NCI-H748 (cell line): ENCODE results near the gene VPS33B.

Experiments used
- DNase-seq: peaks from one replicate; lab custom pipeline; 2025; ENCODE audit not compliant: unreplicated experiment; lab: John Stamatoyannopoulos, UW

Gene VPS33B

DNA sequence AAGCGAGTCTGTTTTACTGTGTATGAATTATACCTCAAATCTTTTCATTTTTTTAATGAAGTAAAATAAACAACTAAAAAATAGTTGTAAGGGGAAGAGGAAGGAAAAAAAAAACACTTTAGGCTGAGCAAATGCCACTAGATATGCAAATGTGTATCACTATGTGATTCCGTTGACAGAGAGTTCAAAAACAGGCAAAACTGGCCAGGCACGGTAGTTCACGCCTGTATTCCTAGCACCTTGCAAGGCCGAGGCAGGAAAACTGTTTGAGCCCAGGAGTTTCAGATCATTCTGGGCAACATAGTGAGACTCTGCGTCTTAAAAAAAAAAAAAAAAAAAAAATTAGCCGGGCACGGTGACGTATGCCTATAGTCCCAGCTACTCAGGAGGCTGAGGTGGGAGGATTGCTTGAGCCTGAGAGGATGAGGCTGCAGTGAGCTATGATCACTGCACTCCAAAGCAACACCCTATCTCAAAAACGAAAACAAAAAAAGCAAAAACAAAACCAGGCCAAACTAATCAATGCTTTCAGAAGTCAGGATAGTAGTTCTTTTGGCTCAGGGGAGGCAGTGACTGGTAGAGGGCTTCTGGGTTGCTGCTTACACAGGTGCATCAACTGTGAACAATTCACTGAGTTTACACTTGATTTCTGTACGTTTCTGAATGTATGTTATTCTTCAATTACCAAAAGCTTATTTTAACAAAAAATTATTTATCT, 35.4 kb downstream of the VPS33B start:
- no peak for DNase-seq

GRCh38 chr15:90982135-90982534, 40.3 kb downstream of the VPS33B start:
- no peak for DNase-seq

GRCh38 chr15:90981681-90982080, 40.7 kb downstream of the VPS33B start:
- no peak for DNase-seq

- no peak for DNase-seq
Measured at GRCh38 chr15:90979582-90979981, 42.8 kb downstream of the VPS33B start.

DNA sequence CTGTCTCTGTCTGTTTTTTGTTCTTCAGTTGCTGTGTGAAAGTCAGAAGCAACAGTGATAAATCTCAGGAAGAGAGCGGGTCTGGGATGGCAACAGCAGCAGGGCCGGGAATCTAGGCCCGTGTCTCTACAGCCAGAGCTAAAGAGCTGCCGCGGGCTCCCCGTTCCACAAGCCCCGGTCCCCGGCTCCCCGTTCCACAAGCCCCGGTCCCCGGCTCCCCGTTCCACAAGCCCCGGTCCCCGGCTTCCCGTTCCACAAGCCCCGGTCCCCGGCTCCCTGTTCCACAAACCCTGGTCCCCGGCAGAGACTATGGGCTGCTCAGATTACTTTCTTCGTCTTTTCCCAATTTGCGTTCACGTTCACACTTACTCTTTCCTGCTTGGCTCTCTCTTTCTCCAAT, 48.2 kb downstream of the VPS33B start:
- no peak for DNase-seq

DNA sequence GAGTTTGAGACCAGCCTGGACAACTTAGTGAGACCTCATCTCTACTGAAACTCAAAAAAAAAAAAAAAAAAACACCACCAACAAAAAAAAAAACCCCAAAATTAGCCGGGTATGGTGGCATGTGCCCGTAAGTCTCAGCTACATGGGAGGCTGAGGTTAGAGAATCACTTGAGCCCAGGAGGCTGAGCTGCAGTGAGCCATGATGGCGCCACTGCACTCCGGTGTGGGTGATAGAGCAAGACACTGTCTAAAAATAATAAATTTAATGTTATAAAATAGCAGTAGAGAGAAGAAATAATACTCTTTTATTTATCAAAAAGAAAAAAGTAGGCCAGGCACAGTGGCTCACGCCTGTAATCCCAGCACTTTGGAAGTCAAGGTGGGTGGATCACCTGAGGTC, 50.3 kb downstream of the VPS33B start:
- no peak for DNase-seq

GRCh38 chr15:90970274-90970673, 52.1 kb downstream of the VPS33B start:
- DNase-seq, result no peak

DNA sequence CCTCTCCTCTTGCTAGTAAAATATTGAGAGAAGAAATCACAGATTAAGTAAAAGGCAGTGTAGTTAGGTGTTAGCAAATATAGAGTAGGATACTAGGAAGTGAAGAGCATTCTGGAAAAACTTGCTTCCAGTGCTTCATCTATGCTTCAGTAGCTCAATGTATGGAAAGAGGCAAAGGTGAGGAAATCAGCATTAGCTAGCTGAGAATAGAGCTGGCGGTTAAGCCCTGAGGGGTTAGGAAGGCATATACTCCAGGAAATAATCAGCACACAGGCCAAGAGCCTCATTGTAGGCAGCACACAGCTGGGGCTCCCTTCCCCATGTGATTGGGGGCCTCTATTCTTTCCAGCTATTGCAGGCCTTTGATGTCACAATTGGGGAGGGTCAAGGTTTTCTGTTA, 54.0 kb downstream of the VPS33B start:
- no peak for DNase-seq

GRCh38 chr15:90967206-90967605, 55.2 kb downstream of the VPS33B start:
- no peak for DNase-seq

GRCh38 chr15:90966262-90966661, 56.1 kb downstream of the VPS33B start:
- no peak for DNase-seq

- DNase-seq, result no peak
Measured at GRCh38 chr15:90962021-90962420, 60.4 kb downstream of the VPS33B start.

DNA sequence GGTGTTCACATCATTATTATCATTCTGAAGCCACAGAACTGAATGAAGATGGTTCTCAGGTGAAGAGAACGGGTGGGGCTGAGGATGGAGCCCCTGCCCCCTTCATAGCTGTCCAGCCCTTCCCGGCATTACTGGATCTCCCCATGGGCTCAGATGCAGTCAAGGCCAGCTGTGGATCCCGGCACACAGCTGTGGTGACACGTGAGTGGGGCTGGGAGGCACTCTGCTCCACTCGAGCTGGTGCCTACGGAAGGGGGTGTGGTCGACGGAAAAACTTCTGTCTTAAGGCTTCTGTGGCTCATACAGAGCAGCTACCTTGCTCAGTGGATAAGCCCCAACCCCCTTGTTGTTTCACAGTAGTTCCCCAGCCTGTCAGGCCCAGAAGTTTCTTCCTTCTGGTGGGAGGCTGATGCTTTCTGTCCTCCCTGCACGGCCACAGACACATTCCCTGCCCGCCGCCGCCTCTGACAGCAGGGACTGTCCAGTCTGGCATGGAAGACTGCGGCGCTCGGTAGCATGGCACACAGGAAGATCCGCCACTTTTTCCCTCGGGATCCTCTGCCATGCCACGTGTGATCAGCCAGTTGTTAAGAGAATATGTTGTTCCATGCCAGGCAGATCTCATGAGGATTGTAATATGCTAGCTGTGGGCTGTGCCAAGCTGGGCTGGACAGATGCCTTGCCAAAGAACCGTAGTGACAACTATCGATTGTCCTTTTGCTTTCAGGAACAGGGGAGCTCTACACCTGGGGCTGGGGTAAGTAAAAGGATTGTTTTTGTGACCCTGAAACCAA, 61.9 kb downstream of the VPS33B start:
- no peak for DNase-seq

GRCh38 chr15:90959894-90960293, 62.5 kb downstream of the VPS33B start:
- no peak for DNase-seq

GRCh38 chr15:90959028-90959595, 63.3 kb downstream of the VPS33B start:
- no peak for DNase-seq

DNA sequence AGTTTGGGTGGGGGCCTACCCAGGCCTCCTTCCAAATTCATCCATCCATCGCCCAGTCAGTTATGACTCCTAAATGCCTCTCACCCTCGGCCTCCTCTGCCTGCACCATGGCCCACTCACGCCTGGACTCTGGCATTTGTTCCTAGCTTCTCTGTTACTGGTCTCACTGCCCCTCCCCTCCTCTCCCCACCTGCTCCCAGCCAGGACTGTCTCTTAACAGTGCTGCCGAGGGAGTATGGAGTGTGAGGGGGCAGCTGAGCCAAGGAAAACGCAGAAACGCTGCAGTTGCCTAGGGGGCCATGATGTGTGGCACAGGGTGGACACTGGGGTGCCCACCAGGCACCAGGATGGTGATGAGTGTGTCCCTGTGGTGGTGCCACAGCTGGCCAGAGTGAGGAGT, 64.6 kb downstream of the VPS33B start:
- no peak for DNase-seq

GRCh38 chr15:90957031-90957790, 65.2 kb downstream of the VPS33B start:
- peak; percentile 21 for DNase-seq

DNA sequence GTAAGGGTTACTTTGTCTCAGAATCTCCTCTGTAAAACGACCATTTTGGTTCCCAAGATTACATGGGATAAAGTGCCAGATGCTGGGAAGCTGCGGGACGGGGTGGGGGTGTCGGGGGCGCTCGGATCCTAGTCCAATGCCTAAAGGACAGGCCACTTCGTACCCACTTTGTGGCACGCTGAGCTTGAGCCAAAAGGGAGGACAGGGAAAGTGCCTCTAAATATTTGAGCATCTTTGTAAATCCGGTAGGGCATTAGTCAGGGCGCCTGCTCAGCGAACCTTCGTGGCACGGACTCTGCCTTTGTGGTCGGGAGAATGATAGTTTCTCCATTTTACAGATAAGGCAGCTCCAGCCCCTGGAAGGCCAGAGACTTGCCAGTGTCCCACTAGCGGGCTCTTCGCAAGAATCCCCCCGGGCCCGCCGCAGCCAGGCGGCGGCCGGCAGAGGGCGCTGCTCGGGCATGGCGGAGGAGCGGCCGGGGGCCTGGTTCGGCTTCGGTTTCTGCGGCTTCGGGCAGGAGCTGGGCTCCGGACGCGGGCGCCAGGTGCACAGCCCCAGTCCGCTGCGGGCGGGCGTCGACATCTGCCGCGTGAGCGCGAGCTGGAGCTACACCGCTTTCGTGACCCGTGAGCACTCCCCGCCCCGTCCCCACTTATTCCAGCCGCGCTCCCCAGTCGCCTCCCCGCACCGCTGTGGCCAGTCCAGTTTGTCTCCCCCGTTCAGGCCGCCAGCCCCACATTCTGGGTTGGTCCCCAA, 65.9 kb downstream of the VPS33B start:
- peak; percentile 58 for DNase-seq

DNA sequence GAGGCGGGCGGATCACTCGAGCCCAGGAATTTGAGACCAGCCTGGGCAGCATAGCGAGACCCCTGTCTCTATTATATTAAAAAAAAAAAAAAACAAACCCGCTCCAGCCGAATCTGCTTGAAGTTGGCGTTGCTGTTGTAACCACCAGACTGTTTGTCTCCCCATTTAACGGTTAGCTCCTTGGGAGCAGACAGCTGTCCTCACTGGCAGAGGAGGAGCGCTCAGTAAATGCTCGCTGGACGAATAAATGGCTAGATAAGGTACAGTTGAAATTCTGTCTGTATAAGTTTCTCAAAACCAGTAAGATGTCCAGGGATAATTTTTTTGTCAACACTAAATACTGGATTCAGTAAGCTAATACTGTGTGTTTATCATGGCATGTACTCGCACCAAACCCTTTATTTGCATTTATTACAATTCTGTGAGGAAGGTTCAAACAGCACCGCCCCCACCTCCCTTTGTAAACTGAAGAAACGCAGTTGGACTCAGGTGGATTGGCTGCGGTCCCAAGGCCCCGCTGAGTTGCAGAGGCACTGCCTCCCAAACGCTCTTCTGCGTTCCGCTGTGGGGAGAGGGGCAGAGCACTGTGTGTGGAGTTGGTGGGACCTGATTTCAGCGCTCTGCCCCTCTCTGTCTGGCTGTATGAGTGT, 66.6 kb downstream of the VPS33B start:
- peak; percentile 41 for DNase-seq

DNA sequence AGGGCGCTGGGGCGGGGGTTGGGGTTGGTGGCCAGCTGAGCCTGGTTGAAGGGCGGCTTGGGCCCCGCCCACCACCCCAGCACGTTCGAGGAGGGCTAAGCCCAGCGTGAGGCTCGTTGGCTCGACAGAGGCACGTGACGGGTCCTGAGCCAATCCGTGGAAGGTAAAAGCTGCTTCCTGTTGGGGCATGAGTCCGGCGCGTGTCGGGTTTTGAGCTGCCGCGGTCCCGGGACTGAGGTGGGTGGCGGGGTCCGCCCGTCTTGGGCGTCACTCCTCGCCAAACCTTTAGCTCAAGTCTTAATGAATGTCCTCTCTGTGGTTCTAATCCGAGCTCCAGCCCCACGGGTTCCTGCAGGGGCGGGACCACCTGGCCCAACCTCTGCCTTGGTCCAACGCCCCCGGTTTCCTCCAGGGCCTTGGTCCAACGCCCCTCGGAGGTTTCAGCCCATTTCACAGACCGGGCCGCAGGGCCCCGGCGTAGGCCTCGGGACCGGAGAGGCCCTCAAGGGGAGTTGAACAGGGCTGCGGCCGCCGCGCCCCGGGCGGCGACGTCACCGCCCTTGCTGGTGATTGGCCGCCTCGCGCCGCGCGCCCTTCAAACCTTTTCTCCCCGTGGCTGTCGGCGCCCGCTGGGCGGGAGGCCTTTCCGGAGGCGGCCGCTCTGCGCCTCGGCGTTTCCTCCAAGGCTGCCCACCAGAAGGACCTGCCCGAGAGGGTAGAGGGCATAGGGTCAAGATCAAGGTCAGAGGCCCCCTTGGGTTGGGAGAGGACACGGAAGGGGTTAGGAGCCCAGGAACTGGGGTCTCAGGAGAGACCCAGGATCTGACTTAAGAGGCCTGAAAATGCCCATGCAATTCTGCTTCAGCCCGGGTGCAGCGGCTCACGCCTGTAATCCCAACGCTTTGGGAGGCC, 67.4 kb downstream of the VPS33B start, which contains the start of gene RCCD1:
RCCD1 (plus strand) TSS at position 173 of the 912 bp plus-strand sequence. CDS start 1,851 bp downstream, outside the sequence.
- DNase-seq, result peak; percentile 91
